CD14-positive monocyte (primary cell): ENCODE measurements around the gene SPATA20. TPM values are rescaled to one million over a fixed set of nuclear protein-coding genes. Genes with fewer than 3 reads are reported as not detected.

ENCODE experiments used
- DNase-seq, 3 donors: peaks; one replicate each; pipeline ENCODE4 v3.0.0-alpha.2; 2011 to 2022
- H2AFZ ChIP-seq: 2 replicates; pipeline ENCODE4 v1.6.0; 2012; ENCODE audit warnings: mild to moderate bottlenecking, low read depth, low read length, inconsistent platforms; ENCODE audit not compliant: insufficient read depth, poor library complexity, severe bottlenecking
- H3K27ac ChIP-seq, 2 donors: 1 replicate in 1 of 2; 2 replicates in 1 of 2; pipeline ENCODE4 v1.5.1; 2012 to 2013; ENCODE audit warnings: low read length in 2 of 2, control low read depth in 1 of 2, inconsistent platforms in 1 of 2, low read depth in 1 of 2, mild to moderate bottlenecking in 1 of 2
- H3K27me3 ChIP-seq, 2 donors: one replicate each; pipeline versions ENCODE4 v1.6.0 to v1.6.1; 2011 to 2013; ENCODE audit warnings: low read length in 2 of 2; ENCODE audit not compliant: control insufficient read depth in 2 of 2, insufficient read depth in 2 of 2
- H3K36me3 ChIP-seq, 2 donors: replicated peaks in 1 of 2; 1 replicate in 1 of 2; 2 replicates in 1 of 2; pipeline versions ENCODE4 v1.5.1 to v1.6.1; 2012 to 2013; ENCODE audit warnings: low read length in 2 of 2, control low read depth in 1 of 2, inconsistent platforms in 1 of 2, mild to moderate bottlenecking in 1 of 2; ENCODE audit not compliant: insufficient read depth in 2 of 2, control insufficient read depth in 1 of 2
- H3K4me1 ChIP-seq, 2 donors: 1 replicate in 1 of 2; 2 replicates in 1 of 2; pipeline versions ENCODE4 v1.5.1 to v1.6.1; 2012 to 2013; ENCODE audit warnings: low read length in 2 of 2, control low read depth in 1 of 2, inconsistent platforms in 1 of 2, mild to moderate bottlenecking in 1 of 2, moderate library complexity in 1 of 2; ENCODE audit not compliant: insufficient read depth in 2 of 2, control insufficient read depth in 1 of 2
- H3K4me2 ChIP-seq: replicated peaks from 2 replicates; pipeline ENCODE3; 2012; ENCODE audit warnings: low read length, moderate library complexity, mild to moderate bottlenecking; ENCODE audit not compliant: poor library complexity, severe bottlenecking; ENCODE audit errors: extremely low read depth
- H3K4me3 ChIP-seq, 3 experiments: fragments of 200-600 bp in 1 of 3; sonication (generic) in 1 of 3; replicated peaks in 1 of 3; 1 replicate in 2 of 3; 2 replicates in 1 of 3; pipeline ENCODE4 v1.5.1; 2011 to 2013; ENCODE audit warnings: low read length in 3 of 3, mild to moderate bottlenecking in 3 of 3, control low read depth in 2 of 3, low read depth in 2 of 3, inconsistent platforms in 1 of 3, moderate library complexity in 1 of 3
- H3K79me2 ChIP-seq: 2 replicates; pipeline ENCODE4 v1.6.0; 2012; ENCODE audit warnings: mild to moderate bottlenecking, control low read depth, inconsistent platforms, low read length, moderate library complexity; ENCODE audit not compliant: insufficient read depth
- H3K9ac ChIP-seq: 2 replicates; pipeline ENCODE4 v1.6.0; 2017; ENCODE audit warnings: low read length, mild to moderate bottlenecking; ENCODE audit not compliant: insufficient read depth, poor library complexity, severe bottlenecking
- H3K9me3 ChIP-seq, 2 donors: replicated peaks in 1 of 2; 1 replicate in 1 of 2; 2 replicates in 1 of 2; pipeline versions ENCODE4 v1.5.1 to v1.6.1; 2012 to 2013; ENCODE audit warnings: low read length in 2 of 2, control low read depth in 1 of 2; ENCODE audit not compliant: control insufficient read depth in 1 of 2, insufficient read depth in 1 of 2
- H4K20me1 ChIP-seq: 2 replicates; pipeline ENCODE4 v1.6.0; 2012; ENCODE audit warnings: mild to moderate bottlenecking, low read length, control low read depth, moderate library complexity; ENCODE audit not compliant: insufficient read depth
- H3K27ac Mint-ChIP-seq, 7 donors: one replicate each; pipeline ENCODE4 v1.8.0; 2020; ENCODE audit warnings: mild to moderate bottlenecking in 7 of 7, mixed read lengths in 7 of 7, moderate library complexity in 6 of 7, inconsistent platforms in 2 of 7
- H3K27me3 Mint-ChIP-seq, 3 donors: one replicate each; pipeline ENCODE4 v1.8.0; 2021 to 2022; ENCODE audit warnings: low read depth in 3 of 3, mild to moderate bottlenecking in 3 of 3, mixed read lengths in 3 of 3, moderate library complexity in 3 of 3, inconsistent platforms in 1 of 3
- H3K36me3 Mint-ChIP-seq, 2 donors: one replicate each; pipeline ENCODE4 v1.8.0; 2020; ENCODE audit warnings: mixed read lengths in 2 of 2, inconsistent platforms in 1 of 2, mild to moderate bottlenecking in 1 of 2
- H3K4me1 Mint-ChIP-seq: one replicate; pipeline ENCODE4 v1.8.0; 2020; ENCODE audit warnings: mild to moderate bottlenecking, mixed read lengths
- H3K4me3 Mint-ChIP-seq, 2 donors: one replicate each; pipeline ENCODE4 v1.8.0; 2020; ENCODE audit warnings: mild to moderate bottlenecking in 2 of 2, mixed read lengths in 2 of 2, moderate library complexity in 1 of 2
- H3K9me3 Mint-ChIP-seq, 7 donors: one replicate each; pipeline ENCODE4 v1.8.0; 2020 to 2022; ENCODE audit warnings: mixed read lengths in 7 of 7, mild to moderate bottlenecking in 6 of 7, moderate library complexity in 6 of 7, inconsistent platforms in 2 of 7
- CTCF ChIP-seq: fragments of 200-600 bp; IDR thresholded peaks from one replicate; pipeline ENCODE4 v1.8.0; 2022; ENCODE audit warnings: antibody characterized with exemption, mild to moderate bottlenecking
- WGBS: methylation state at CpG from one replicate; pipeline ENCODE4 v1.1.5; 2013; ENCODE audit warnings: missing lambda C conversion rate; ENCODE audit not compliant: insufficient coverage; 5-methylcytosine and 5-hydroxymethylcytosine counted together
- intact Hi-C, 2 donors: fragments of 100-400 bp; cut with micrococcal nuclease; formaldehyde crosslinking; loops; one replicate each; pipeline versions ENCODE4 v1.15.0 to v1.15.1; 2023
- polyA plus RNA-seq, 3 donors: library from polyadenylated mRNA; depleted of rRNA in 1 of 3; unstranded in 2 of 3; stranded (reverse) in 1 of 3; fragments of 300-500 nt in 2 of 3; fragments of >200 nt in 1 of 3; fragmentation: Illumina TruSeq in 2 of 3; gene quantifications; 1 replicate in 2 of 3; 2 replicates in 1 of 3; pipeline ENCODE4 v1.2.3, GENCODE V29; 2012 to 2021

SPATA20 gene
- polyA plus RNA-seq, 3 donors: 9.3 to 37.8 (median 12.2) TPM

GRCh38 chr17:50577451-50577954 is 30.5 kb downstream of the SPATA20 start:
- Histone ChIP-seq H4K20me1 (no peaks in the 10 kb centered on the region), H3K9me3 (no peaks in the 10 kb centered on the region), H2AFZ (no peak overlapping the region), H3K27ac (no peak overlapping the region), H3K9ac (no peak overlapping the region), H3K27me3 (no peaks in the 10 kb centered on the region), H3K4me2 (no peak overlapping the region), H3K79me2 (no peaks in the 10 kb centered on the region), H3K36me3 (no peaks in the 10 kb centered on the region), H3K4me3 (no peak overlapping the region), H3K4me1 (no peaks in the 10 kb centered on the region)
- no peaks in the 10 kb centered on the region for H3K36me3 Mint-ChIP-seq
- H3K9me3 Mint-ChIP-seq: no peaks in the 10 kb centered on the region
- H3K4me1 Mint-ChIP-seq: peaks cover 2% of the 10 kb centered on the region
- peaks cover 9 to 16% (median 13%) of the 10 kb centered on the region in 3 donors for H3K27me3 Mint-ChIP-seq
- H3K27ac Mint-ChIP-seq: no peak overlapping the region
- H3K4me3 Mint-ChIP-seq: no peak overlapping the region
- intact Hi-C loops: no loop called here
- TF ChIP-seq CTCF: no peak
- DNase-seq: no peak
- WGBS: 98% methylated on average over 13 of the region's 13 CpGs

GRCh38 chr17:50578173-50578572 is 31.2 kb downstream of the SPATA20 start:
- Mint-ChIP-seq H3K36me3 (no peaks in the 10 kb centered on the region), H3K4me3 (no peak overlapping the region), H3K27ac (no peak overlapping the region), H3K27me3 (peaks cover 9 to 21% (median 19%) of the 10 kb centered on the region in 3 donors), H3K4me1 (peaks cover 2% of the 10 kb centered on the region), H3K9me3 (no peaks in the 10 kb centered on the region)
- H3K9me3 ChIP-seq: no peaks in the 10 kb centered on the region
- no peak for TF ChIP-seq CTCF
- H3K36me3 ChIP-seq: no peaks in the 10 kb centered on the region
- H3K9ac ChIP-seq: no peak overlapping the region
- no peaks in the 10 kb centered on the region for H3K27me3 ChIP-seq
- no peak overlapping the region for H3K27ac ChIP-seq
- intact Hi-C loops: no loop called here
- H3K4me3 ChIP-seq: no peak overlapping the region
- no peak for DNase-seq
- no peaks in the 10 kb centered on the region for H4K20me1 ChIP-seq
- no peaks in the 10 kb centered on the region for H3K4me1 ChIP-seq
- no peaks in the 10 kb centered on the region for H3K79me2 ChIP-seq
- WGBS: 91% methylated on average over 16 of the region's 16 CpGs
- H3K4me2 ChIP-seq: no peak overlapping the region
- no peak overlapping the region for H2AFZ ChIP-seq
